Astrocyte of the hippocampus (primary cell): ENCODE data around the gene SHANK1.
"Not testable (repeated sequence)": the region's sequence is repeated elsewhere in the genome, so short reads cannot be mapped to it uniquely, and the experiment has no call there.

Experiments
- DNase-seq: peaks from one replicate; pipeline ENCODE4 v3.0.0; 2011; ENCODE audit warnings: low read depth, low spot score

SHANK1 gene

GRCh38 chr19:50719566-50719965, at the start of gene SHANK1:
Gene SHANK1, minus strand, starts transcription at chr19:50719802. Its CDS starts 2,883 bp downstream, at chr19:50716919.
- DNase-seq, result no peak

- DNase-seq, result no peak
Measured at GRCh38 chr19:50768277-50768676, 48.7 kb upstream of the SHANK1 start.

GRCh38 chr19:50767263-50767662, 47.7 kb upstream of the SHANK1 start:
- not testable (repeated sequence) for DNase-seq

GRCh38 chr19:50766746-50767145, 47.1 kb upstream of the SHANK1 start:
- DNase-seq, result not testable (repeated sequence)

GRCh38 chr19:50764409-50764808, 44.8 kb upstream of the SHANK1 start:
- DNase-seq, result no peak

GRCh38 chr19:50763521-50763920, 43.9 kb upstream of the SHANK1 start:
- DNase-seq, result not testable (repeated sequence)

GRCh38 chr19:50761501-50761900, 41.9 kb upstream of the SHANK1 start:
- not testable (repeated sequence) for DNase-seq

GRCh38 chr19:50759886-50760285, 40.3 kb upstream of the SHANK1 start:
- no peak for DNase-seq

- DNase-seq, result not testable (repeated sequence)
Measured at GRCh38 chr19:50759076-50759475, 39.5 kb upstream of the SHANK1 start.

- not testable (repeated sequence) for DNase-seq
Measured at GRCh38 chr19:50757624-50758023, 38.0 kb upstream of the SHANK1 start.

GRCh38 chr19:50756244-50756643, 36.6 kb upstream of the SHANK1 start:
- not testable (repeated sequence) for DNase-seq

- no peak for DNase-seq
Measured at GRCh38 chr19:50753879-50754278, 34.3 kb upstream of the SHANK1 start.

GRCh38 chr19:50750010-50750409, 30.4 kb upstream of the SHANK1 start:
- DNase-seq, result no peak

GRCh38 chr19:50749490-50749889, 29.9 kb upstream of the SHANK1 start:
- no peak for DNase-seq

- not testable (repeated sequence) for DNase-seq
Measured at GRCh38 chr19:50747141-50747540, 27.5 kb upstream of the SHANK1 start.

GRCh38 chr19:50745221-50745620, 25.6 kb upstream of the SHANK1 start:
- no peak for DNase-seq

- no peak for DNase-seq
Measured at GRCh38 chr19:50743537-50743936, 23.9 kb upstream of the SHANK1 start.

- DNase-seq, result no peak
Measured at GRCh38 chr19:50741179-50741933, 21.8 kb upstream of the SHANK1 start.

GRCh38 chr19:50739914-50740426, 20.4 kb upstream of the SHANK1 start:
- no peak for DNase-seq

GRCh38 chr19:50739132-50739913, 19.7 kb upstream of the SHANK1 start:
- DNase-seq, result no peak

- no peak for DNase-seq
Measured at GRCh38 chr19:50736338-50736737, 16.7 kb upstream of the SHANK1 start.

GRCh38 chr19:50735869-50736268, 16.3 kb upstream of the SHANK1 start:
- no peak for DNase-seq

- DNase-seq, result no peak
Measured at GRCh38 chr19:50729894-50730293, 10.3 kb upstream of the SHANK1 start.
